Right lobe of liver (tissue), 4 donors: ENCODE measurements around the gene NDUFA13.

Experiments used
- CTCF ChIP-seq, 4 donors: fragments of 200-600 bp in 3 of 4; fragments of 450-650 bp in 1 of 4; IDR thresholded peaks; one replicate each; pipeline versions ENCODE4 v1.5.1 to v1.8.0; 2016 to 2022; ENCODE audit warnings: antibody characterized with exemption in 4 of 4, mild to moderate bottlenecking in 2 of 4
- POLR2A ChIP-seq: fragments of 450-650 bp; IDR thresholded peaks from one replicate; pipeline ENCODE4 v1.6.1; 2017; ENCODE audit warnings: antibody characterized with exemption, mild to moderate bottlenecking
- donor health status: DM: no; HTN: no; CAD: no.
- donor health status: DM: no; HTN: no; CAD: no.
- donor health status: DM: no; HTN: yes; CAD: no.

GRCh38 chr19:19533841-19534240, 17.8 kb downstream of the NDUFA13 start:
- TF ChIP-seq CTCF (IDR thresholded peaks at IDR 0.05): no peak
- no peak for TF ChIP-seq POLR2A
